Muscle layer of duodenum (tissue), 2 donors: Measurements from ENCODE around the gene MOB3B.

Source experiments
- H3K27ac ChIP-seq: one replicate; pipeline ENCODE4 v1.7.0; 2013; ENCODE audit warnings: mild to moderate bottlenecking, low read length
- H3K27me3 ChIP-seq: one replicate; pipeline ENCODE4 v1.7.0; 2013; ENCODE audit warnings: low read depth, mild to moderate bottlenecking, control low read depth, low read length
- H3K36me3 ChIP-seq, 2 donors: one replicate each; pipeline ENCODE4 v1.7.0; 2013; ENCODE audit warnings: low read length in 2 of 2, control low read depth in 1 of 2, mild to moderate bottlenecking in 1 of 2; ENCODE audit not compliant: insufficient read depth in 2 of 2, control insufficient read depth in 1 of 2
- H3K4me1 ChIP-seq, 2 donors: one replicate each; pipeline ENCODE4 v1.7.0; 2013; ENCODE audit warnings: low read length in 2 of 2, mild to moderate bottlenecking in 2 of 2, control low read depth in 1 of 2, moderate library complexity in 1 of 2; ENCODE audit not compliant: insufficient read depth in 2 of 2, control insufficient read depth in 1 of 2
- H3K4me3 ChIP-seq, 2 donors: one replicate each; pipeline ENCODE4 v1.7.0; 2013; ENCODE audit warnings: low read length in 2 of 2, low read depth in 1 of 2, mild to moderate bottlenecking in 1 of 2
- H3K9me3 ChIP-seq, 2 donors: one replicate each; pipeline ENCODE4 v1.7.0; 2013; ENCODE audit warnings: low read length in 2 of 2, control low read depth in 1 of 2, mild to moderate bottlenecking in 1 of 2; ENCODE audit not compliant: control insufficient read depth in 1 of 2
- donor health status: healthy.

The MOB3B gene

GRCh38 chr9:27282269-27282668, 247.3 kb downstream of the MOB3B start:
- no peaks in the 10 kb centered on the region for H3K4me1 ChIP-seq
- no peaks in the 10 kb centered on the region for H3K36me3 ChIP-seq
- no peaks in the 10 kb centered on the region for H3K9me3 ChIP-seq
- H3K4me3 ChIP-seq = no peak overlapping the region
- H3K27ac ChIP-seq = no peak overlapping the region
- no peaks in the 10 kb centered on the region for H3K27me3 ChIP-seq

DNA sequence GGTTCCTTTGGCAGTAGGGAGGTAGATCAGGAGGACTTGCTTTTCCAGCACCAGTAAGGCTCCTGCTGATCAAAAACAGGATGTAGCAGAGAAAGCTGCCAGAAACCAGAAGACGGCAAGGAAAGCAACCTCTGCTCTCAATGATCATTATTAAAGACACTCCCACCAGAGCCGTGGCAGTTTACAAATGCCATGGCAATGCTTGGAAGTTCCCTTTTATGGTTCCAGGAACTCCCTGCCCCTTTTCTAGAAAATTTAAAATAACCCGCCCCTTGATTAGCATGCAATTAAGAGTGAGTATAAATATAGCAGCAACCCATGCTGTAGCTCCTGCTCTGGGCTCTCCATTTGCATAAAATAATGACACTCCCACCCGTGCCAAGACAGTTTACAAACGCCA, 248.8 kb downstream of the MOB3B start:
- H3K36me3 ChIP-seq = no peaks in the 10 kb centered on the region
- no peaks in the 10 kb centered on the region for H3K4me1 ChIP-seq
- H3K9me3 ChIP-seq = no peaks in the 10 kb centered on the region
- H3K4me3 ChIP-seq = peak overlapping the region in 1 of 2 donors; percentile 4
- no peak overlapping the region for H3K27ac ChIP-seq
- no peaks in the 10 kb centered on the region for H3K27me3 ChIP-seq

- H3K27me3 ChIP-seq = no peaks in the 10 kb centered on the region
- H3K36me3 ChIP-seq = no peaks in the 10 kb centered on the region
- H3K4me3 ChIP-seq = no peak overlapping the region
- H3K27ac ChIP-seq = no peak overlapping the region
- H3K9me3 ChIP-seq = no peaks in the 10 kb centered on the region
- H3K4me1 ChIP-seq = no peaks in the 10 kb centered on the region
Measured at GRCh38 chr9:27280249-27280648, 249.4 kb downstream of the MOB3B start.

DNA sequence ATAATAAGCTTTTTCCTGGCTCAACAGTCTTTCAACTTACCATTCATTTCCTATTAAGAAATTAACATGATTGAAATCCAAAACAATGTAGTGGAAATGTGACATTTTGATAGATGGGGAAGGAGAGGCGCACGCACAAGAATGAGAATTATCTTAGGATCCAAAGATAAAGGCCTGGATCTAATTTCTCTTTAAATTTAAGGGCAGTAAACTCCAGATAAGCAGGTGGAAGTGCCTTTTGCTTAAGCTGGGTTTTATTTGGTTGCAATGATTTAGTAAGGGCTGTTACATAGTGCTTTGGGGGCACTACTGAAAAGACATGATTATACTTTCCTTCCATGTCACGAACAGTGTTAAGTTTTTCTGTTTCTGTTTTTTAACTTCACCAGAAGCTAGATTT, 250.0 kb downstream of the MOB3B start:
- no peak overlapping the region for H3K27ac ChIP-seq
- no peaks in the 10 kb centered on the region for H3K27me3 ChIP-seq
- H3K36me3 ChIP-seq = no peaks in the 10 kb centered on the region
- no peaks in the 10 kb centered on the region for H3K9me3 ChIP-seq
- H3K4me3 ChIP-seq = no peak overlapping the region
- no peaks in the 10 kb centered on the region for H3K4me1 ChIP-seq

GRCh38 chr9:27278374-27278773, 251.2 kb downstream of the MOB3B start:
- H3K36me3 ChIP-seq = no peaks in the 10 kb centered on the region
- H3K4me3 ChIP-seq = no peak overlapping the region
- H3K4me1 ChIP-seq = no peaks in the 10 kb centered on the region
- no peaks in the 10 kb centered on the region for H3K9me3 ChIP-seq
- no peaks in the 10 kb centered on the region for H3K27me3 ChIP-seq
- H3K27ac ChIP-seq = no peak overlapping the region

DNA sequence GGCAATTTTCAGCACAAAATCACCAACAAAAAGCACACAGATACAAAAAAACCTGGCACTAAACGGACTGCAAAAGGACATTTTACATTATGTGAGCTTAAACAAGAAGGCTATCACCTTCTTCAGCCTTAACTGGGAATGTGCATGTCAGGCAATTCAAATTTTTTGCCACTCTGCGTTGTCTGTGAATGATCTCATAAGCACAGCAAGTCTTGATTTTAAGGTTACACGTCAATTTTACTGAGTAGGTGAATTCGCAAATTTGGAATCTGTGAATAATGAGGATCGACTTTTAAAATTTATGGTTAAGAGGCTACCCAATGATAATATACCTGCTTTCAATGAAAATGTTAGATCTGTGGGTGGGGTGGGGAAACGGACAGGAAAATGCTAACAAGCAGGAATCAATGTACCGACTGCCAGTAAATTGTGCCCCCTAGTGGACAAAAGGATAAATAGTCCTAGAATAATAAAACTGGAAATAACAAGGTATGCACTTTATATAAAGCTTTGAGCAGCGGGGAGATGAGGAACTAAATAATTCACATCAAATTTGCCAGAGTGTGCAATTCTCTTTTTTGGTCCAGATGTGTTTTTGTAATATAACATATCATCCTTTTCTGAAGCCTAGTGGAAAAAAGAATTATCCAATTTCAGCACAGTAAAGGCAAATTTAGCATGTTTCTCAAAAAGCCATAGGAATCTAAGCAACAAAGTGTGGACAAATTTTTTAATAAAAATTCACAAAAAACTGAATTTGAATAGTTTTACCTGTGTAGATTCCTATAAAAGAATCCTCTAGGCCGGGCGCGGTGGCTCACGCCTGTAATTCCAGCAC, 253.2 kb downstream of the MOB3B start:
- Histone ChIP-seq H3K9me3 (no peaks in the 10 kb centered on the region), H3K27ac (no peak overlapping the region), H3K27me3 (no peaks in the 10 kb centered on the region), H3K4me1 (no peaks in the 10 kb centered on the region), H3K4me3 (peak overlapping the region; percentile 39 to 40), H3K36me3 (no peaks in the 10 kb centered on the region)
